ENCODE results near the gene MAN2A1.

Gene MAN2A1

DNA sequence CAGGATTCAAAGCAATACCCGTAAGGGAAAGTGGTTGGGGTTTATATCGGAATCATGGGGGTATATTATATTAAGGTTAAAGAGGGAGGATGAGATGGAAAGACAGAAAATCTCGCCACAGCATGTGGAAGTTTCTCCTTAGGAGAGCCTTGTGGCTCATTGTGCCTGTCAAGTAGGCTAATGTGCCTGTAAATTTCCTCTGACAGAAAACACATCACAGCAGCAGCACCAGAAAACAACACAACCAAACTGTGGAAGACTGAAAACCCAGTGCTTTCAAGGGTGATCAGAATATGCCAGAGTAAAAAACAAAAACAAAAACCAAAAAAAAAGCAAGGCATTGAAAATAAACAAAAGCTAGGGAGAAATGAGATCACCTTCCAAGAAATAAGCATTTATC is 11.3 kb upstream of the MAN2A1 start:
- TF ChIP-seq SIN3A (IDR thresholded peaks at IDR 0.05; ENCODE audit: borderline replicate concordance, insufficient read depth, low read length) (no peak), TAF1 (IDR thresholded peaks at IDR 0.05; ENCODE audit: borderline replicate concordance, insufficient read depth, low read length) (no peak), FOXP2 (optimal IDR thresholded peaks at IDR 0.05; ENCODE audit: borderline replicate concordance, extremely low read depth, extremely low read length, insufficient read depth) (no peak), POLR2AphosphoS5 (IDR thresholded peaks at IDR 0.05; ENCODE audit: low read depth, low read length) (no peak)

DNA sequence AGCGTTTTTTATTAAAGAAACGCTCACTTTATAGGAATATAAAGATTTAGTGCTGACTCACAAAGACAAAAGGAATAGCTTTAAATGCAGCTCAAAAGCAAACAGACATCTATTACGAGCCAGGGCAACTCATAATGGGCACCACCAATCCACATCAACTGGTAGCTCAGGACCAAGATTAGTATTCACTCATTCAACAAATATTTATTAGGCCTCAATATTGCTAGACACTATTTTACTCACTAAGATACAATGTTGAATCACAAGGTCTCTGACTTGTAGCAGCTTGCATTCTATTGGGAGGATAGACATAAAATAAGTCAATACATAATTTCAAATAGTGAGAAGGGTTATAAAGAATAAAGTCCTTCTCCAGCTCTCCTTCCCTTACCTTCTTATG is 8.0 kb upstream of the MAN2A1 start:
- TF ChIP-seq TAF1 (IDR thresholded peaks at IDR 0.05; ENCODE audit: borderline replicate concordance, insufficient read depth, low read length): no peak
- no peak for TF ChIP-seq FOXP2 (optimal IDR thresholded peaks at IDR 0.05; ENCODE audit: borderline replicate concordance, extremely low read depth, extremely low read length, insufficient read depth)
- no peak for TF ChIP-seq SIN3A (IDR thresholded peaks at IDR 0.05; ENCODE audit: borderline replicate concordance, insufficient read depth, low read length)
- TF ChIP-seq, protein P1, sequence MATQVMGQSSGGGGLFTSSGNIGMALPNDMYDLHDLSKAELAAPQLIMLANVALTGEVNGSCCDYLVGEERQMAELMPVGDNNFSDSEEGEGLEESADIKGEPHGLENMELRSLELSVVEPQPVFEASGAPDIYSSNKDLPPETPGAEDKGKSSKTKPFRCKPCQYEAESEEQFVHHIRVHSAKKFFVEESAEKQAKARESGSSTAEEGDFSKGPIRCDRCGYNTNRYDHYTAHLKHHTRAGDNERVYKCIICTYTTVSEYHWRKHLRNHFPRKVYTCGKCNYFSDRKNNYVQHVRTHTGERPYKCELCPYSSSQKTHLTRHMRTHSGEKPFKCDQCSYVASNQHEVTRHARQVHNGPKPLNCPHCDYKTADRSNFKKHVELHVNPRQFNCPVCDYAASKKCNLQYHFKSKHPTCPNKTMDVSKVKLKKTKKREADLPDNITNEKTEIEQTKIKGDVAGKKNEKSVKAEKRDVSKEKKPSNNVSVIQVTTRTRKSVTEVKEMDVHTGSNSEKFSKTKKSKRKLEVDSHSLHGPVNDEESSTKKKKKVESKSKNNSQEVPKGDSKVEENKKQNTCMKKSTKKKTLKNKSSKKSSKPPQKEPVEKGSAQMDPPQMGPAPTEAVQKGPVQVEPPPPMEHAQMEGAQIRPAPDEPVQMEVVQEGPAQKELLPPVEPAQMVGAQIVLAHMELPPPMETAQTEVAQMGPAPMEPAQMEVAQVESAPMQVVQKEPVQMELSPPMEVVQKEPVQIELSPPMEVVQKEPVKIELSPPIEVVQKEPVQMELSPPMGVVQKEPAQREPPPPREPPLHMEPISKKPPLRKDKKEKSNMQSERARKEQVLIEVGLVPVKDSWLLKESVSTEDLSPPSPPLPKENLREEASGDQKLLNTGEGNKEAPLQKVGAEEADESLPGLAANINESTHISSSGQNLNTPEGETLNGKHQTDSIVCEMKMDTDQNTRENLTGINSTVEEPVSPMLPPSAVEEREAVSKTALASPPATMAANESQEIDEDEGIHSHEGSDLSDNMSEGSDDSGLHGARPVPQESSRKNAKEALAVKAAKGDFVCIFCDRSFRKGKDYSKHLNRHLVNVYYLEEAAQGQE (IDR thresholded peaks at IDR 0.05; ENCODE audit: insufficient read depth in 1 of 2, low read depth in 2 of 2, low read length in 2 of 2): no peak
- no peak for TF ChIP-seq POLR2AphosphoS5 (IDR thresholded peaks at IDR 0.05; ENCODE audit: low read depth, low read length)

DNA sequence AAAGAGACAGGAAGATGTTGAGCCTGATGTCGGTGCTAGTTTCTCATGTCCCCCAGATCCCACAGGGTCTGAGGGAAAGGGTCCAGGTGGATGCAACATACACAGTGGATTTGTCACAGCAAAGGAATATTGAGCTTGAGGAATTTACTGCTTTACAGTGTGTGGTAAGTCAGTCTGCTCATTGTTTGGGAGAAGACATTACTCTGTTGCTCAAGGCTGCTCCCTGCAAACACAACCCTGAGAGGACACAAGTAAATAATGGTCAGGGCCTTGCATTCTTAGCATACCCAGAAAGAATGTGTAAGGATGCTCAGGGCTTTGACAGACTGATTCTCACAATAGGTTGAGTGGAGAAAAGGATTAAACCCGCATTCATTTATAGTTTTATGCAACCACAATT is 7.3 kb upstream of the MAN2A1 start:
- no peak for TF ChIP-seq POLR2AphosphoS5 (IDR thresholded peaks at IDR 0.05; ENCODE audit: low read depth, low read length)
- no peak for TF ChIP-seq TAF1 (IDR thresholded peaks at IDR 0.05; ENCODE audit: borderline replicate concordance, insufficient read depth, low read length)
- no peak for TF ChIP-seq SIN3A (IDR thresholded peaks at IDR 0.05; ENCODE audit: borderline replicate concordance, insufficient read depth, low read length)
- TF ChIP-seq, protein P1 (IDR thresholded peaks at IDR 0.05; ENCODE audit: insufficient read depth in 1 of 2, low read depth in 2 of 2, low read length in 2 of 2): no peak
- TF ChIP-seq FOXP2 (optimal IDR thresholded peaks at IDR 0.05; ENCODE audit: borderline replicate concordance, extremely low read depth, extremely low read length, insufficient read depth): no peak

DNA sequence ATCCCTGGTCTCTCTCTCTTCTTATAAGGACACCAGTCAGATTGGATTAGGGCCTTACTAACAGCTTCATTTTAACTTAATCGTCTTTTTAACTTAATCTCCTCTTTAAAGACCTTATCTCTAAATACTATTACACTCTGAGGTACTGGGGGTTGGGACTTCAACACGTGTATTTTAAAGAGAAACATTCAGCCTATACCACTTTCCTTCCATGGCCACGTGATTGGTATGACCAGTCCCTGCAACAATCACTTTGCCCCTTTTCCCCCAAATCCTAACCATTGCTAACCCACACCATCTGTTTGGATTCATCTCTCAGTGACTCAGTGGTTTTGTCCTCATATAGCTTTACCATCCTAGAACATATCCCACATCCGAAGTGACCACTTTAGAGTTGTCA is 3.8 kb upstream of the MAN2A1 start:
- TF ChIP-seq TAF1 (IDR thresholded peaks at IDR 0.05; ENCODE audit: borderline replicate concordance, insufficient read depth, low read length) (no peak), SIN3A (IDR thresholded peaks at IDR 0.05; ENCODE audit: borderline replicate concordance, insufficient read depth, low read length) (no peak), POLR2AphosphoS5 (IDR thresholded peaks at IDR 0.05; ENCODE audit: low read depth, low read length) (no peak), FOXP2 (optimal IDR thresholded peaks at IDR 0.05; ENCODE audit: borderline replicate concordance, extremely low read depth, extremely low read length, insufficient read depth) (no peak)
- TF ChIP-seq, protein P1 (IDR thresholded peaks at IDR 0.05; ENCODE audit: insufficient read depth in 1 of 2, low read depth in 2 of 2, low read length in 2 of 2): no peak

DNA sequence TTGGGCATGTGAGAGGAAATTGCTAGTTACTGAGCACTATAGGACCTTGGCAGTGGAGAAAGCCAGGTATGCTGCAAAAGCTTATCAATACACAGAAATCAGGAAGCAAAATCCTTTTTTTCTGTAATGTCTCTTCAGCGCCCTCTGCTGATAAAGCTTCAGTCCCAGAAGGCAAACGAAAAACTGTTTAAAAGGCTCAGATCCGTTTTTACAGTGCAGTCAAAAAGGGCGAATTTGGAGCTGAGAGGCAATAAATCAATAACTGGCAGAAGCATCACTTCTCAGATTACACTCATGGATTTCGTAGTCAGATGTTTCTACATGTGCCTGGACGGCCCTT is 1.1 kb upstream of the MAN2A1 start:
- no peak for TF ChIP-seq FOXP2 (optimal IDR thresholded peaks at IDR 0.05; ENCODE audit: borderline replicate concordance, extremely low read depth, extremely low read length, insufficient read depth)
- no peak for TF ChIP-seq TAF1 (IDR thresholded peaks at IDR 0.05; ENCODE audit: borderline replicate concordance, insufficient read depth, low read length)
- TF ChIP-seq, protein P1 (IDR thresholded peaks at IDR 0.05; ENCODE audit: insufficient read depth in 1 of 2, low read depth in 2 of 2, low read length in 2 of 2): no peak
- no peak for TF ChIP-seq POLR2AphosphoS5 (IDR thresholded peaks at IDR 0.05; ENCODE audit: low read depth, low read length)
- TF ChIP-seq SIN3A (IDR thresholded peaks at IDR 0.05; ENCODE audit: borderline replicate concordance, insufficient read depth, low read length): no peak

All from PFSK-1 (cell line).